NCI-H146 treated with DMSO at 0.1 percent for 48 hours (cell line): ENCODE measurements around the gene SPATA46.
A peak's percentile ranks its signal among the peaks of the same experiment; 100 is the strongest.
"Not testable (repeated sequence)": the region's sequence is repeated elsewhere in the genome, so short reads cannot be mapped to it uniquely, and the experiment has no call there.

Experiments
- DNase-seq: peaks from one replicate; lab custom pipeline; 2025; ENCODE audit not compliant: unreplicated experiment; lab: John Stamatoyannopoulos, UW

The SPATA46 gene, protein sequence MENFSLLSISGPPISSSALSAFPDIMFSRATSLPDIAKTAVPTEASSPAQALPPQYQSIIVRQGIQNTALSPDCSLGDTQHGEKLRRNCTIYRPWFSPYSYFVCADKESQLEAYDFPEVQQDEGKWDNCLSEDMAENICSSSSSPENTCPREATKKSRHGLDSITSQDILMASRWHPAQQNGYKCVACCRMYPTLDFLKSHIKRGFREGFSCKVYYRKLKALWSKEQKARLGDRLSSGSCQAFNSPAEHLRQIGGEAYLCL

DNA sequence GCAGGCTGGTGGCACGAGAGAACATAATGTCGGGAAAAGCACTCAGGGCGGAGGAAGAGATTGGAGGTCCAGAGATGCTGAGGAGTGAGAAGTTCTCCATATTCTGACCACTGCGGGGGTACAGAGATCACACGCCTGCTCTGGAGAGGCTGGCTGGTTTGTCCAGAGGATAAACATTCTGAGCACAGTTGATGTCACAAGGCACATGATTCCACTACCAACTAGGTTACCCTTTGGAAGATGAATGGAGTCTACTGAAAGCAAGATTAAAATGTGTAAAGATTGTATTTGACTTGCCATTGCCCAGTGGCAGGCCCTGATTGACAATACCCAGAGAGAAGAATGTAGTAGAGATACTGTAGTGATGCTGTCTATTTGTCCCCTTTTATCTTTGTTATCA, at the start of gene SPATA46:
TSS of gene SPATA46 (minus strand) at position 164 of the 400 bp plus-strand sequence. CDS start at position 100, 64 bp downstream.
- no peak for DNase-seq

DNA sequence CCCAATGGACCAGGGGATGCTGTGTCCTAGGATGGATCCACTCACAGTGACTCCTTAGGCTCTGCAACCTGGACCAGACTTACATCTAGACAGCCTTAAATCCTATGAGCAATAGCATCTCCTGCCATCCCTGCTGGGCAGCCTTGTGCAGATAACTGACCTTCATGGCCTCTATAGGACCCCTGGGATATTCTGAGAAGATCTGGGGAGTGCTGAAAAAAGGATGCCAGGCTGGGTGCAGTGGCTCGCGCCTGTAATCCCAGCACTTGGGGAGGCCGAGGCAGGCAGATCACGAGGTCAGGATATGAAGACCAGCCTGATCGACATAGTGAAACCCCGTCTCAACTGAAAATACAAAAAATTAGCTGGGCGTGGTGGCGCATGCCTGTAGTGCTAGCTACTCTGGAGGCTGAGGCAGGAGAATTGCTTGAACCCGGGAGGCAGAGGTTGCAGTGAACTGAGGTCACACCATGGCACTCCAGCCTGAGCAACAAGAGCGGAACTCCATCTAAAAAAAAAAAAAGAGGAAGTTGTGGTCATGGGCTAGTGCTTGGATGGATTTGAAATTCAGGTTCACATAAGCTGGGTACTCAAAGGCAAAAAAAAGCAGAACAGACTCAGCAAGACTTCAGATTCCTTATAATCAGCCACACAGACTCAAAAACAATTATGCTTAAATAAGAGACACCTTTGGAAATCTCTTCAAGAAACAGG, 46.2 kb upstream of the SPATA46 start:
- no peak for DNase-seq

DNA sequence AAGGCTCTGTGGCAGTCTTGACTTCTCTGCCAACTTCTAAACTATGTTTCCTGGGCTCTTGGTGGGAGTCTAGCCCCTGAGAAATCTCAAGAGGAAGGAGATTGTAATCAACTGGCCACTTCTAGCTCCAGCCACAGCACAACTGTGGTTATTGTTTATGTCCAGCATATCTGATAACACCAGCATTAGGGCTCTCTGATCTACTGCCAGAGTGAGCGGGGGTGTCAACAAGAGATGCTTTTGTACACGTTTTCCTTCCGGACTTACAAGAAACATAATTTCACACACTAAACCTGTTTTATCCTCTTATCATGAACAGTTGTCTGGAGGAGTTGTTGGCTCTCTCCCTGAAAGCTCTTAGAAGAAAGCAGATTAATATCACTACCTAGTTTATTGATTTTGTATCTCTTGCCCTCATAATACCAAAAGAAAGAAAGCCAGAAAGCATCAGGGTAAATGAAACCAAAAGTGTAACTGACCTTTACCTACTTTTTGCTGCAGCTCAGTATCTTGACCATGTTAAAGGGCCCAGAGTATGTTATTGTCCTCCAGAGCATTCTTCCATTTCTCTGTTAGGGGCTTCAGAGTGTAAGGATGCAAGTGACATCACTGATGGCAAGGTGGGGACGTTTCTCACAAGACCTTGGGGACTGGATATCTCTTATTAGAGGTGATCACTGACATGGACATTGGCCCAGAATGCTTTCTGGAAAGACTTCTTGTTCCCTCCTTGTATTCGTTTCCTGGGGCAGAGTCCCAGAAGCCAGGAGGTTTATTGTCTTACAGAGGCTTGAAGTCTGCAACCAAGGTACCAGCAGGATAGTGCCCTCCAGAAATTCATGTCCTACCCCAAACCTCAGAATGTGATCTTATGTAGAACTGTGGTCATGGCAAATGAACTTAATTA, 44.9 kb upstream of the SPATA46 start:
- DNase-seq = no peak

DNA sequence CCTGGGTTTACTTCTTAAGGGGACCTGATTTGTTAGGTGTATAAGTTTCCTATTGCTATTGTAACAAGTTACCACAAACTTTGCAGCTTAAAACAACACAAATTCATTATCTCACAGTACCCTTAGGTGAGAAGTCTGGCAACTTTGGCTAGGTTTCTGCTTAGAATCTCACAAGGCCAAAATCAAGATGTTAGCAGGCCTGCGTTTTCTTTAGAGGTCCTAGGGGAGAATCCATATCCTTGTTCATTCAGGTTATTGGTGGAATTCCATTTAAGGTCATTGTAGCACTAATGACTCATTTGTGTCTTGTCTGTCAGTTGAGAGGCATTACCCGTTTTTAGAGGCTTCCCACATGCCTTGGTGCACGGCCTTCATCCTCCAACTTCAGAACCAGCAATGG, 43.5 kb upstream of the SPATA46 start:
- DNase-seq = no peak

DNA sequence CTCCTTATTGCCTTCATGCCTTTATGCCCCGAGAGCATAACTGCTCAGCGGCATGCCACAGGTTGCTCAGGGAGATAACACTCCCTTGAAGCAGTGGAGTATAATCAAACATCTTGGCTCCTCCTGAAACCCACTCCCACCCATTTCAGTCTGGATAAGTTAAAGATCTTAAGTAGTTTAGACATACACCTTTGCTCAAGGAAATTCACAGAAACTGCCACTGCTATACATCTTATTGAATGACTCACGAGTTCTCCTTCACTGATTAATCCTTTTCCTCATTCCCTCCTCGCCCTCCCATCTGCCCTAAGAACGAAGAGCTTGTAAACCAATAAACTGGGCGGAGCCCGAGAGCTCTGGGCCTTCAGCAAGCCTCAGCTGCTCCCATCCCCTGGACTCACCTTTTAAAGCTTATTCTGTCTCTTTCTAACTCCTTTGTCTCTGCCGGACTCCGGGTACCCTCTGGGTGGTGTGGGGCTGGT, 42.8 kb upstream of the SPATA46 start:
- not testable (repeated sequence) for DNase-seq

DNA sequence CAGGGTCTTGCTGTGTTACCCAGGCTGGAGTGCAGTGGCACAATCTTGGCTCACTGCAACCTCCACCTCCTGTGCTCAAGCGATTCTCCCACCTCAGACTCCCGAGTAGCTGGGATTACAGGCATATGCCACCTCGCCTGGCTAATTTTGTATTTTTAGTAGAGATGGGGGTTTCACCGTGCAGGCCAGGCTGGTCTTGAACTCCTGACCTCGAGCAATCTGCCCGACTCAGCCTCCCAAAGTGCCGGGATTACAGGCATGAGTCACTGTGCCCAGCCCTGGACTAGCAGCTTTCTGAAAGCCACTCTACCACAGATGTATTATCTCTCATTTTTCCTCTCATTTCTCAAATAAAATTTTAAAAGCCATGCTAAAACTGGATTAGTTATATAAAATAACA, 41.9 kb upstream of the SPATA46 start:
- not testable (repeated sequence) for DNase-seq

DNA sequence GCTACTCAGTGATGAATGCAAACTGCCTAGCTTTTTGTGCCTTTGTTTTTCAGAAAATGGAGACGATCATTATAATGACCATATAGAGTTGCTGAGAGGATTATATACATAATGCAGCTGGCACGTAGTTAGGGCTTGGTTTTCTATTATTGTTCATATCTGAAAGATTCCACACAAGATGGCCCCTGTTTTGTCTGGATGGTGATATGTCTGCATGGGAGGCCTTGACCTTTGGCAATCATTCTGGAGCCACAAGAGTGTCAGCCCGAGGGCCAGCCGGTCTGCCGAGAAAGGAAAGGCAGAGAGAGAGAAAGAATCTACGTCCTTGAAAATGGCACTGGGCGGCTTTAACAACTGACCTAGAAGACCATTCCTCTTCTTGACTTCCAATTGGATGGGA, 41.0 kb upstream of the SPATA46 start:
- DNase-seq = no peak

DNA sequence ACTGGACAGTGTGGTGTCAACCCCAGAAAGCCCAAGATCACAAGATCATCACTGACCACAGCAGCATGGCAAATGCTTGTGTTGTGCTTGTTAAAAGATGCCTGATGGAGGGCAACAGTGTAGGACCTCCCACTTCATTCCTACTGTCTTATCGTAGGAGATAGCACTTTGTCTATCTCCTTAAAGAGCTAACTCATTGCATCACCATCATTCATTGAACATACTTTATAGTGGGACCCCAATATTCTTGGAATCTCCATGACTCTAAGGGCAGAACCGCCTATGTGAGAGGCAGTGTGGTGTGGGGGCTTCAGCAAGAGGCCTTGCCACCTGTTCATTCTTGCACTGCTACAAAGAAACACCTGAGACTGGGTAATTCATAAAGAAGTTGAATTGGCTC, 40.3 kb upstream of the SPATA46 start:
- no peak for DNase-seq

DNA sequence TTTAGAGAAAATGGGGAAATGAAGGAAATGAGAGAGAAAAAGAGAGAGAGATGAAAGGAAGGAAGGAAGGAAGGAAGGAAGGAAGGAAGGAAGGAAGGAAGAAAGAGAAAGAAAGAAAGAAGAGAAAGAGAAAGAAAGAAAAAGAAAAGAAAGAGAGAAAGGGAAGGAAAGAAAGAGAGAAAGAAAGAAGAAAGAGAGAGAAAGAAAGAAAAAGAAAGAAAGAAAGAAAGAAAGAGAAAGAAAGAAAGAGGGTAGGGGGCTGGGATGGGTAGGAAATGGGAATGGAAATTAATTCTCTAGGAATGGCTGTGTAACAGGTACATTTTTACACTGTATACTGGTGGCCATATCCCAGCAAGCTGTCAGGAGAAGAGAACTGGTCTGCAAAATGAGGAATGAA, 39.6 kb upstream of the SPATA46 start:
- DNase-seq = no peak

DNA sequence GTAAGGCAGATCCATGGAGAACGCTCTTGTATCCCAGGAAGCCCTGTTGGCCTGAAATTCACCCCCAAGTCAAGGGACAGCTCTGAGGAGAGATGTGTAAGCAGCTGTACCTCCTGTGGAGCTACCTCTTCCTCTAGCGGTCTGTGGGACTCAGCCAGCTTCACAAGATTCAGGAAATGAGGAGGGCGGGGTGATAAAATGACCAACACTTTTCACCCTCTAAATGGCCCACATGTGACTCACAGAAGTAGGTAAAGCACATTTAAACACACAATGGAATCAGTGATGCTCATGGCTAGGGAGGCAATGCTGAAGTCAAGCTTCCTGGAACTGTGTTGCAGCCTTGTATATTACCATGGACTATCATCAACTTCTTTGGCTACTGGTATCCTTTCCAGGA, 35.3 kb upstream of the SPATA46 start, which contains the start of gene SH2D1B:
TSS of gene SH2D1B (minus strand) at position 135 of the 400 bp plus-strand sequence. CDS start at position 15, 120 bp downstream.
- no peak for DNase-seq

DNA sequence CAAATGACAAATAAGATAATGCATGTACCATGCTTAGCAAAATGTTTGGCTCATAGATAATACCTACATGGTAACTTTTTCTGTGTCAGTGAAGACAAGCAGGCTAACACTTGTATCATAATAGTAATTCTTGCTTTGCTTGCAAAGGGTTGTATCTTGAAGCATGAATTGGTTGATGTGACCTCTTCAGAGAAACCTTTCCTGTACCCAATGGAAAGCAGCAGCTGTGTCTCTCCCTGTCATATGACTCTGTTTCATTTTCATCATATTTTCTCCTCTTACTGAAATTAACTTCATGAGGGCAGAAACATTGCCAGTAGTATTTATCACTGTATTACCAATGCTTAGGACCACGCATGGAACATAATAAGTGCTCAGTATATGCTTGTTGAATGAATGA, 30.9 kb upstream of the SPATA46 start:
- DNase-seq = no peak

DNA sequence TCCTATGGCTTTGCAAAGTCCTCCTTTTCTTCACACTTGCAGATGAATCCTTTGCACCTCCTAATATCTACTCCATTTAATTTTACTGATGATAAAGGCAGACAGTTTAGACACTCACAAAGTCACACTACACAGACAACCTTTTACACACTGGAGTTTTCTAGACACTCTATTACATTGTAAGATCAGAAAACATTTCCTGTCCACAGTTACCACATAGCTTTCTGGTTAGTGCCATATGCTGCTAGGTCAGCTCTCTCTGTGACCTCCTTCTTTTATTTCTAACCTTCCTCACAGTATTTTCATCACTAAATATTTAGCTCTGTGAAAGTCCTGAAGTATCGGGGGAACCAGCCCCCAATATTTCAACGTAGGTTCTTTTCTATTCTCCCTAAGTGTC, 30.2 kb upstream of the SPATA46 start:
- DNase-seq = no peak

DNA sequence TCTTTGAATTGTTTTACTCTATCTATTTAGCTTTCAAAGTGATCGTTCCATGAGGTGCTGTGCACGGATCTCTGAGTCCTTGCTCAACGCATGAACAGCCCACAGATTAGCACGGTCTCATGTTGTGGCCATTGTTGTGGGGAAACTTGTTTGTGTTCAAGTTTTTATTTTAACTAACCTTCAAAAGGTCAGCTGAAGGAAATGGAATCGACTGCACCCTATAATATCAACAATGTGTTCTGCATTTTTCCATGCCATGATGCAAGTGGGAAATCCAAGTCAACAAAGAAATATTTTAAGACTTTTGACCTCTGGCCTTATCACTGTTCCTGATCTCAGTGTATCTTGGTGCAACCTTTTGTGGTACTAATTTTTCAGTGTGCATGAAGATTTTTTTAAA, 29.1 kb upstream of the SPATA46 start:
- no peak for DNase-seq

DNA sequence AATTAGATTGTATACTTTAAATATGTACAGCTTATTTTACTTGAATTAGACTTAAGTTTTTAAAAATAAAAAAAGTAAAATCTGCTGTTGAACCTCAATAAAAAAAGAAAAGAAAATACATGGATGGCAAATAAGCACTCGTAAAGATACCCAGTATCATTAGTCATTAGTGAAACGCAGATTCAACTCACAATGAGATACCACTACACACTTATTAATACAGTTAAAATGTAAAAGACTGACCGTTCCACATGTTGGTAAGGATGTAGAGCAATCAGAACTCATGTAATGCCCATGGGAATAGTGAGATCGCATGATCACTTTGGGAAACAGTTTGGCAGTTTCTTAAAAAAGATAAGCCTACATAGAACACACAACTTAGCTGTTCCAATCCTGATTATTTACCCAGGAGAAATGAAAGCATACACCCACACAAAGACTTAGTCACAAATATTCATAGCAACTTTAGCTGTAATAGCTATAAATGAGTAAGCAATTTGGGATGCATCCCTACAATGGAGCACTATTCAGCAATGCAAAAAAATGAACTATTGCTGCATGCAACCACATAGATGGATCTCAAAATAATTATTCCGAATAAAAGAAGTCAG, 28.0 kb upstream of the SPATA46 start:
- DNase-seq = no peak

DNA sequence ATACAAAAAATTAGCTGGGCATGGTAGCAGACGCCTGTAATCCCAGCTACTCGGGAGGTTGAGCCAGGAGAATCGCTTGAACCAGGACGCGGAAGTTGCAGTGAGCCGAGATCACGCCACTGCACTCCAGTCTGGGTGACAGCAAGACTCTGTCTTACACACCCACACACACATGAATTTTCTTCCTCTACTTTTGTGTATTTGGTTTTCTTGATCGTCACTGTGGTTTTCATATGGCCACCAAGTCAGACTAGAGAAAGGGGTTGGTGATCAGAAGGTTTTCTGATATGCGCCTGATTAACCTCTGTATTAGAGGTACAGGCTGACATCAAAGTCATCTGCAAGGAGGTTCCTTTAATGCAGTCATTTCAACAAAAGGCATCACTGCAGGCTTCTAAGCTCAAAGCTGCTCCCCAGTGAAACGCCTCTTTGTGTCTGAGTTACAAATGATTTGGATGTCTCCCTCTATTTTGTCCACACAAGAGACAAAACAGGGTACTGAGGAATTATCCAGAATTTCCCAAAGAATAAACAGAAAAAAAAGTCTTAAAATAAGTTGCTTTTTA, 24.2 kb upstream of the SPATA46 start:
- DNase-seq = no peak

DNA sequence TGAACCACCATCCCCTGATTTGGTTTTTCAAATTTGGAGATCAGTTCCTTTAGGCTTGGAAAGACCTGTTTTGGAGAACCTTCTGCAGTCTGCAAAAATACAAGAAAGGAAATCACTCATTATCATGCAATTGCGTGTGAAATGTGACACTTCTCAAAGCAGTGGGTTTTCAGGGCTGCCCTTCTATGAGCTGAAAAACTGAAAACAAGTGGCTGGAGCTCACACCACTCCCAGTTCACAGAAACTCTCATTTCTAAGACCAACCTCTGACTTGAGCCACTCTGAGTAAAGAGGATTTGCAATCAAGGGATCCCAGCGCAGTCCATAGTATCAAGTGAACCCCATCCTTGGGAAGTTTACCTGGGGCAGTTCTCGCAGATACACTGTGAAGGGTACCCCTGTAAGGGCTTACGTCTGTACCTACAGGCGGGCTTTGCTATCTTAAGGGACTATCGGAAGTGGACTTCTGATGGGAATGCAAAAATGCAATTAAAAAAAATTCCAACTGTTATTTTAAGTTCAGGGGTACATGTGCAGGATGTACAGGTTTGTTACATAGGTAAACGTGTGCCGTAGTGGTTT, 22.4 kb upstream of the SPATA46 start:
- no peak for DNase-seq

DNA sequence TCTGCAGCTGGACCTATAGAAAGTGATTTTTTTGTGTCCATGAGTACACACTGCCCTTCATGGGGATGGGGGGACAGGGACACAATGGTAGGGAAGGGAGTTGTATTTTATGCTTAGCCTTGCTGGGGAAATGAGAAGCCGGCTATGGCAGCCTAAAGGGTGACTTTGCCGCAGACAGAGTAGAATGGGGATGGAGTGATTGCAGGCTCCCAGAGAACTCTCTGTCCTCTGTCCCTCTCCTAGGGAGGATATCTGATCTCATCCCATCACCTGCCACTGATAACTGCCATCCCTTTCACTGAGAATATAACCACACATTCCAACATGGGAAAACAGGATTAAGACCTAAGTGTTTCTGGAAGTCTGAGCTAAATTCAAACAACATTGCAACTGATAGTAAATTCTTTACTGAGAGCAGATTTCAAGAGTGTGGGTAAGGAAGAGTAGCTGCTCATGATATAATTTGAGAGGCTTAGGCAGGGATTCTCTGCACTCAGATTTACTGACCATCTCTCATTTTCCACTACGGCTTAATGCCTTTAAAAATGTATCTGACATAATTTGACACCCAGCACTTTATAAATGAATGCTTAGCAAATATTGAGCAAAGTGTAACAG, 21.4 kb upstream of the SPATA46 start:
- DNase-seq = peak; percentile 34

DNA sequence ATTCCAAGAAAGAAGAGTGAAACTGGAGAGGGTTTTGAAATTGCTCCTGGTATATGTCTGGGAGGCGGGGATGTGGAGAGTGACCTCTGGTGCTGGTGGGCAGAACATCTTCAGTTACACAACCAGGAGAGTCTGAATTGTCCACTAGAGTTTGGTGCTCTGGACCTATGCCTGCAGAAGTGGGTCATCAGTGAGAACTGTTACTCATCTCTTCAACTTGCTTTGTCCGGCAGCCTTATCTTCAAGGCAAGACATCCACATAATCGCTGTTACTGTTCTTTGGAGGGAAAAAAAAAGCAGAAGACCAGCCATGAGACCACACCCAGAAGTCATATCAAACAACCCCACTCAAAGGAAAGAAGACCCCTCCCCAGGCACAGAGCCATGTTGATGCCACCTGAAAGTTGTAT, 20.4 kb upstream of the SPATA46 start:
- no peak for DNase-seq

DNA sequence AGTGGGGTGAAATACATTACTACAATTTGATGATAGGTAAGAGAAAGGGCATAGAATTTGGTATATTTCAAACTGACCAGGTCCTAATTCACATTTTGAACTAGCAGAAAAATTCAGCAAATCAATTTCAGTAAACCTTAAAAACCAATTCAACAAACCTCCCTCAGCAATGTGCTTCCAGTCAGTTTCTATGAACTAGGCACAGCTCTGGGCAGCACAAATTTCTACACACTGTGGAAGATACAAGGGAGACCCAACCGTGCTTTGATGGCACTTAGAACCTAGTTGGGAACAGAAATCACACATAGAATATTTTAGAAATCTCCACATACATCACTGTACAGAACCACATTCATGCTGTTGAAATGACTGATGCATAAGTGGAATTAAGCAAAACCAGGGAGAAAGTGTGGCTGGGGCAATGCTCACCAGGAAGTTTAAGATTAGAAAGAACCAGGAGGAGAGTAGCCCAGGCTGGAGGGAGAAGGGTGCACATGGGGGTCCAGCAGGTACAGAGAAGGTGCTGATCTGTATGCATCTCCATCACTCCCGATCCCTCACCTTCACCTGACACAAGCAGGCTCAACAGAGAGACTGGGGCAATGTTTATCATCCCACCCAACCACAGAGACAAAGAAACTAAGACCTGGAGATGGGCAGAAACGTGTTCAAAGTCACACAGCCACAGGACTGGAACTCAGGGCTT, 19.7 kb upstream of the SPATA46 start:
- DNase-seq = no peak
